ENCODE data around the gene PLCXD3. TPM values are rescaled to one million over a fixed set of nuclear protein-coding genes. Genes with fewer than 3 reads are reported as not detected.
A peak's percentile ranks its signal among the peaks of the same experiment; 100 is the strongest.

PLCXD3 gene
- total and polyA plus RNA-seq, 12 donors, result 0.72 to 48.7 (median 15.4) TPM

- TF ChIP-seq POLR2A (IDR thresholded peaks at IDR 0.05) (no peak), CTCF (IDR thresholded peaks at IDR 0.05) (no peak)
- no peaks in the 10 kb centered on the region for H3K27me3 ChIP-seq
- peak; percentile 82 to 93 (median 89) for DNase-seq
- no peaks in the 10 kb centered on the region for H3K9me3 ChIP-seq (replicated peaks in 1 of 3)
- H3K4me1 ChIP-seq (replicated peaks in 1 of 2), result peaks cover 0 to 12% of the 10 kb centered on the region in 2 donors
- intact Hi-C loops (cut with DNase I), result no loop called here
- no peak overlapping the region for H3K4me3 ChIP-seq
- H3K36me3 ChIP-seq (replicated peaks in 1 of 2), result no peaks in the 10 kb centered on the region
- H3K27ac ChIP-seq, result peak overlapping the region in 3 of 5 donors; percentile 38 to 73 (median 66)
- 29 to 36% (median 31%) methylated on average over 4 to 5 of the region's 5 CpGs for WGBS, 4 donors
These were observed 16.9 kb upstream of the PLCXD3 start for GRCh38 chr5:41527201-41527779.

- intact Hi-C loops (cut with DNase I), result no loop called here
- peak overlapping the region in 1 of 5 donors; percentile 73 for H3K27ac ChIP-seq
- DNase-seq, result no peak
- H3K4me1 ChIP-seq (replicated peaks in 1 of 2), result peaks cover 0 to 12% of the 10 kb centered on the region in 2 donors
- no peaks in the 10 kb centered on the region for H3K36me3 ChIP-seq (replicated peaks in 1 of 2)
- TF ChIP-seq CTCF (IDR thresholded peaks at IDR 0.05) (no peak), POLR2A (IDR thresholded peaks at IDR 0.05) (no peak)
- H3K4me3 ChIP-seq, result no peak overlapping the region
- 46 to 54% (median 49%) methylated on average over 4 of the region's 4 CpGs for WGBS, 4 donors
- no peaks in the 10 kb centered on the region for H3K9me3 ChIP-seq (replicated peaks in 1 of 3)
- no peaks in the 10 kb centered on the region for H3K27me3 ChIP-seq
These were observed 16.3 kb upstream of the PLCXD3 start for GRCh38 chr5:41526699-41527098.

- TF ChIP-seq POLR2A (IDR thresholded peaks at IDR 0.05), result no peak
- TF ChIP-seq CTCF (IDR thresholded peaks at IDR 0.05), result peak in 4 of 6 experiments; percentile 8 to 30 (median 22)
- Histone ChIP-seq H3K36me3 (replicated peaks in 1 of 2) (no peaks in the 10 kb centered on the region), H3K27me3 (no peaks in the 10 kb centered on the region), H3K4me1 (replicated peaks in 1 of 2) (peaks cover 0 to 12% of the 10 kb centered on the region in 2 donors), H3K4me3 (no peak overlapping the region), H3K9me3 (replicated peaks in 1 of 3) (no peaks in the 10 kb centered on the region), H3K27ac (no peak overlapping the region)
- DNase-seq, result no peak
- intact Hi-C loops (cut with DNase I), result no loop called here
These were observed 13.8 kb upstream of the PLCXD3 start for GRCh38 chr5:41524174-41524573.

- intact Hi-C loops (cut with DNase I), result no loop called here
- DNase-seq, result no peak
- no peaks in the 10 kb centered on the region for H3K9me3 ChIP-seq (replicated peaks in 1 of 3)
- no peak overlapping the region for H3K4me3 ChIP-seq
- WGBS, 4 donors, result 74 to 82% (median 79%) methylated on average over 2 of the region's 2 CpGs
- no peaks in the 10 kb centered on the region for H3K27me3 ChIP-seq
- no peak overlapping the region for H3K27ac ChIP-seq
- peaks cover 0 to 6% of the 10 kb centered on the region in 2 donors for H3K4me1 ChIP-seq (replicated peaks in 1 of 2)
- TF ChIP-seq CTCF (IDR thresholded peaks at IDR 0.05) (no peak), POLR2A (IDR thresholded peaks at IDR 0.05) (no peak)
- no peaks in the 10 kb centered on the region for H3K36me3 ChIP-seq (replicated peaks in 1 of 2)
These were observed 11.9 kb upstream of the PLCXD3 start for GRCh38 chr5:41522193-41522786.
